Esophagus squamous epithelium (tissue), 5 donors: ENCODE results near the gene RBM6. TPM values are rescaled to one million over a fixed set of nuclear protein-coding genes. Genes with fewer than 3 reads are reported as not detected.
"Not testable (repeated sequence)": the region's sequence is repeated elsewhere in the genome, so short reads cannot be mapped to it uniquely, and the experiment has no call there.

Experiments used
- DNase-seq: peaks from one replicate; lab custom pipeline; 2025; lab: John Stamatoyannopoulos, UW
- H3K27ac ChIP-seq, 4 donors: fragments of 200-600 bp; sonication (generic); one replicate each; pipeline ENCODE4 v1.5.1; 2016 to 2019; ENCODE audit warnings: mild to moderate bottlenecking in 1 of 4
- H3K27me3 ChIP-seq, 4 donors: fragments of 200-600 bp; sonication (generic); 1 replicate in 3 of 4; 2 replicates in 1 of 4; pipeline versions ENCODE4 v1.5.1 to v1.6.0; 2017 to 2021; ENCODE audit warnings: antibody characterized with exemption in 1 of 4
- H3K36me3 ChIP-seq, 3 donors: fragments of 200-600 bp; sonication (generic); one replicate each; pipeline ENCODE4 v1.5.1; 2016 to 2019
- H3K4me1 ChIP-seq, 3 donors: fragments of 200-600 bp; sonication (generic); one replicate each; pipeline ENCODE4 v1.5.1; 2017 to 2019
- H3K4me3 ChIP-seq, 4 donors: fragments of 200-600 bp; sonication (generic); 1 replicate in 3 of 4; 2 replicates in 1 of 4; pipeline ENCODE4 v1.5.1; 2016 to 2019; ENCODE audit warnings: mild to moderate bottlenecking in 2 of 4, moderate library complexity in 1 of 4
- H3K9me3 ChIP-seq, 3 donors: fragments of 200-600 bp; sonication (generic); one replicate each; pipeline ENCODE4 v1.5.1; 2016 to 2019
- CTCF ChIP-seq, 6 experiments: fragments of 450-650 bp in 4 of 6; fragments of 200-600 bp in 2 of 6; sonication (generic) in 2 of 6; IDR thresholded peaks; one replicate each; pipeline ENCODE4 v1.5.1; 2016 to 2019; ENCODE audit warnings: antibody characterized with exemption in 6 of 6, mild to moderate bottlenecking in 4 of 6, moderate library complexity in 4 of 6
- POLR2A ChIP-seq, 4 donors: fragments of 450-650 bp; IDR thresholded peaks; one replicate each; pipeline ENCODE4 v1.6.1; 2017; ENCODE audit warnings: antibody characterized with exemption in 4 of 4, mild to moderate bottlenecking in 4 of 4, moderate library complexity in 3 of 4
- WGBS, 2 donors: methylation state at CpG; one replicate each; pipeline ENCODE4 v1.1.5; 2018; 5-methylcytosine and 5-hydroxymethylcytosine counted together
- intact Hi-C: fragments of 100-400 bp; cut with DNase I; formaldehyde crosslinking; loops from one replicate; pipeline ENCODE4 v1.15.0; 2022
- total RNA-seq, 4 donors: library from RNA; depleted of rRNA; stranded (reverse); fragments of >200 nt; gene quantifications; one replicate each; pipeline ENCODE4 v1.1.0, GENCODE V29; 2016
- donor health status: DM: yes; HTN: yes; CAD: no.

Gene RBM6
- total RNA-seq, 4 donors from 2014 or later: 32.2 to 85.1 (median 42.7) TPM

GRCh38 chr3:49912881-49913281 lies 27.1 kb upstream of the RBM6 start:
- TF ChIP-seq CTCF (IDR thresholded peaks at IDR 0.05) (no peak), POLR2A (IDR thresholded peaks at IDR 0.05) (no peak)
- no peak overlapping the region for H3K27ac ChIP-seq
- 92 to 98% methylated on average over 4 of the region's 4 CpGs for WGBS, 2 donors
- peaks cover 0 to 15% (median 3%) of the 10 kb centered on the region in 3 donors for H3K4me1 ChIP-seq
- H3K36me3 ChIP-seq: peaks cover 0 to 50% (median 14%) of the 10 kb centered on the region in 3 donors
- intact Hi-C loops: no loop called here
- H3K4me3 ChIP-seq: no peak overlapping the region
- no peaks in the 10 kb centered on the region for H3K9me3 ChIP-seq
- no peaks in the 10 kb centered on the region for H3K27me3 ChIP-seq
- no peak for DNase-seq

GRCh38 chr3:49914906-49915305 lies 25.0 kb upstream of the RBM6 start:
- 23 to 53% methylated on average over 2 of the region's 2 CpGs for WGBS, 2 donors
- H3K4me3 ChIP-seq: no peak overlapping the region
- intact Hi-C loops: no loop called here
- no peaks in the 10 kb centered on the region for H3K27me3 ChIP-seq
- no peaks in the 10 kb centered on the region for H3K9me3 ChIP-seq
- DNase-seq: no peak
- H3K4me1 ChIP-seq: peaks cover 0 to 15% (median 3%) of the 10 kb centered on the region in 3 donors
- H3K36me3 ChIP-seq: peaks cover 0 to 32% (median 6%) of the 10 kb centered on the region in 3 donors
- no peak for TF ChIP-seq CTCF (IDR thresholded peaks at IDR 0.05)
- TF ChIP-seq POLR2A (IDR thresholded peaks at IDR 0.05): no peak
- no peak overlapping the region for H3K27ac ChIP-seq

GRCh38 chr3:49916686-49917085 lies 23.3 kb upstream of the RBM6 start:
- Histone ChIP-seq H3K9me3 (no peaks in the 10 kb centered on the region), H3K4me3 (no peak overlapping the region), H3K27me3 (no peaks in the 10 kb centered on the region), H3K27ac (no peak overlapping the region), H3K4me1 (peaks cover 0 to 15% (median 3%) of the 10 kb centered on the region in 3 donors), H3K36me3 (peaks cover 0 to 15% (median 0%) of the 10 kb centered on the region in 3 donors)
- 91 to 93% methylated on average over 5 of the region's 5 CpGs for WGBS, 2 donors
- DNase-seq: no peak
- intact Hi-C loops: no loop called here
- TF ChIP-seq POLR2A (IDR thresholded peaks at IDR 0.05) (no peak), CTCF (IDR thresholded peaks at IDR 0.05) (no peak)

GRCh38 chr3:49917806-49918590 lies 22.0 kb upstream of the RBM6 start:
- H3K27me3 ChIP-seq, H3K27ac ChIP-seq, intact Hi-C loops, H3K4me3 ChIP-seq, DNase-seq, H3K36me3 ChIP-seq, H3K9me3 ChIP-seq: not testable (repeated sequence)
- peaks cover 0 to 15% (median 3%) of the 10 kb centered on the region in 3 donors for H3K4me1 ChIP-seq
- 89 to 94% methylated on average over 14 to 16 of the region's 19 CpGs for WGBS, 2 donors

GRCh38 chr3:49924683-49925082 lies 15.3 kb upstream of the RBM6 start:
- Histone ChIP-seq H3K4me1 (peaks cover 11 to 24% (median 13%) of the 10 kb centered on the region in 3 donors), H3K4me3 (no peak overlapping the region), H3K9me3 (no peaks in the 10 kb centered on the region), H3K27me3 (no peaks in the 10 kb centered on the region), H3K27ac (no peak overlapping the region), H3K36me3 (peaks cover 0 to 10% (median 0%) of the 10 kb centered on the region in 3 donors)
- TF ChIP-seq CTCF (IDR thresholded peaks at IDR 0.05) (no peak), POLR2A (IDR thresholded peaks at IDR 0.05) (no peak)
- intact Hi-C loops: no loop called here
- WGBS, 2 donors: 31 to 39% methylated on average over 2 of the region's 2 CpGs
- no peak for DNase-seq
